ENCODE results near the gene GLB1L3.

DNA sequence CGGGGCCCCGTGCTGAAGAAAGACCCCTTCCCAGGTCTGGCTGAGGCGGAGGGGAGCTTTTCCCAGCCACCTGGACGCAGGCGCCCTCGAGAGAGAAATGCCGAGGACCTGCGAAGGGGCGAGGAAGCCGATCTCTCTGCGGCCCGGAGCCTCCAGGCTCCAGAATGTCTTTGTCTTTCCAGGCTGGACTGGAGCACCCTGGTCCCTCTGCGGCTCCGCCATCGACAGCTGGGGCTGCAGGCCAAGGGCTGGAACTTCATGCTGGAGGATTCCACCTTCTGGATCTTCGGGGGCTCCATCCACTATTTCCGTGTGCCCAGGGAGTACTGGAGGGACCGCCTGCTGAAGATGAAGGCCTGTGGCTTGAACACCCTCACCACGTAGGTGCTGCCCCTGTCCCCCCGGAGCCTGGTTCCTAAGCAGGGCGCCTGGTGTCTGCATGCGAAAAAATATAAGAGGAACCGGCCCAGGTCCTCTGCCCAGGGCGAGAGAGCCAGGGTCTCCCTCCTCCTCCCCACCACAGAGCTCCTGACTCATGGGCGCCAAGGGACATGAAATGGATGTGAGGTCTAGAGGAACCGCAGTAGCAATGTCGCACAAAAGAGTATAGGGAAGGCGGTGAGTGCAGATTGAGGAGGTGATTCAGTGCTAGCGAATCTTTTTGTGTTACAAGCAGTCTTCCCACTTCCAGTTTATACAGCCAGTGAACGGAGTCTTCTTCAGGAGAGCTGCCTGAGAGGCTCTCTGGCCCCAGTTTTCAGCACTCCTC is 66.6 kb downstream of the GLB1L3 start:
- TF ChIP-seq, protein P1, sequence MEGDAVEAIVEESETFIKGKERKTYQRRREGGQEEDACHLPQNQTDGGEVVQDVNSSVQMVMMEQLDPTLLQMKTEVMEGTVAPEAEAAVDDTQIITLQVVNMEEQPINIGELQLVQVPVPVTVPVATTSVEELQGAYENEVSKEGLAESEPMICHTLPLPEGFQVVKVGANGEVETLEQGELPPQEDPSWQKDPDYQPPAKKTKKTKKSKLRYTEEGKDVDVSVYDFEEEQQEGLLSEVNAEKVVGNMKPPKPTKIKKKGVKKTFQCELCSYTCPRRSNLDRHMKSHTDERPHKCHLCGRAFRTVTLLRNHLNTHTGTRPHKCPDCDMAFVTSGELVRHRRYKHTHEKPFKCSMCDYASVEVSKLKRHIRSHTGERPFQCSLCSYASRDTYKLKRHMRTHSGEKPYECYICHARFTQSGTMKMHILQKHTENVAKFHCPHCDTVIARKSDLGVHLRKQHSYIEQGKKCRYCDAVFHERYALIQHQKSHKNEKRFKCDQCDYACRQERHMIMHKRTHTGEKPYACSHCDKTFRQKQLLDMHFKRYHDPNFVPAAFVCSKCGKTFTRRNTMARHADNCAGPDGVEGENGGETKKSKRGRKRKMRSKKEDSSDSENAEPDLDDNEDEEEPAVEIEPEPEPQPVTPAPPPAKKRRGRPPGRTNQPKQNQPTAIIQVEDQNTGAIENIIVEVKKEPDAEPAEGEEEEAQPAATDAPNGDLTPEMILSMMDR (IDR thresholded peaks at IDR 0.05; ENCODE audit: low read depth, low read length, poor library complexity, severe bottlenecking): no peak
- TF ChIP-seq EZH2phosphoT487 (IDR thresholded peaks at IDR 0.05; ENCODE audit: borderline replicate concordance, low read length): no peak
